GM21825 (cell line): ENCODE measurements around the gene TSPAN11.
"Not testable (repeated sequence)": the region's sequence is repeated elsewhere in the genome, so short reads cannot be mapped to it uniquely, and the experiment has no call there.

ENCODE experiments used
- ATAC-seq: cut with Tn5 transposase; IDR thresholded peaks from one replicate; pipeline ENCODE4 v1.9.1; 2021; ENCODE audit warnings: mild to moderate bottlenecking, moderate library complexity; ENCODE audit not compliant: unreplicated experiment

Gene TSPAN11

GRCh38 chr12:30926243-30927221 lies at the start of gene TSPAN11:
TSS of gene TSPAN11 (plus strand) at chr12:30926748. CDS start at chr12:30953992, 27,244 bp downstream.
- ATAC-seq = no peak

GRCh38 chr12:30877105-30877875 lies 49.3 kb upstream of the TSPAN11 start:
- no peak for ATAC-seq

GRCh38 chr12:30878024-30878423 lies 48.5 kb upstream of the TSPAN11 start:
- no peak for ATAC-seq

- no peak for ATAC-seq
These were observed 46.5 kb upstream of the TSPAN11 start for GRCh38 chr12:30880061-30880460.

GRCh38 chr12:30880813-30881212 lies 45.7 kb upstream of the TSPAN11 start:
- no peak for ATAC-seq

- no peak for ATAC-seq
These were observed 43.8 kb upstream of the TSPAN11 start for GRCh38 chr12:30882706-30883105.

- no peak for ATAC-seq
These were observed 41.7 kb upstream of the TSPAN11 start for GRCh38 chr12:30884799-30885198.

GRCh38 chr12:30885321-30885720 lies 41.2 kb upstream of the TSPAN11 start:
- ATAC-seq = no peak

GRCh38 chr12:30887226-30887625 lies 39.3 kb upstream of the TSPAN11 start:
- no peak for ATAC-seq

- ATAC-seq = no peak
These were observed 38.3 kb upstream of the TSPAN11 start for GRCh38 chr12:30888241-30888640.

GRCh38 chr12:30894531-30894930 lies 32.0 kb upstream of the TSPAN11 start:
- ATAC-seq = not testable (repeated sequence)

GRCh38 chr12:30896461-30896860 lies 30.1 kb upstream of the TSPAN11 start:
- no peak for ATAC-seq

- no peak for ATAC-seq
These were observed 27.7 kb upstream of the TSPAN11 start for GRCh38 chr12:30898846-30899245.

GRCh38 chr12:30900351-30900750 lies 26.2 kb upstream of the TSPAN11 start:
- ATAC-seq = no peak

- ATAC-seq = no peak
These were observed 24.5 kb upstream of the TSPAN11 start for GRCh38 chr12:30902001-30902400.

GRCh38 chr12:30902596-30902995 lies 24.0 kb upstream of the TSPAN11 start:
- ATAC-seq = no peak

GRCh38 chr12:30905463-30906009 lies 21.0 kb upstream of the TSPAN11 start:
- no peak for ATAC-seq

- no peak for ATAC-seq
These were observed 18.3 kb upstream of the TSPAN11 start for GRCh38 chr12:30908076-30908721.

GRCh38 chr12:30908722-30909348 lies 17.7 kb upstream of the TSPAN11 start:
- ATAC-seq = no peak

- no peak for ATAC-seq
These were observed 17.1 kb upstream of the TSPAN11 start for GRCh38 chr12:30909349-30910037.
